Chondrocyte (in vitro differentiated cells): ENCODE data around the gene NOXO1. TPM values are rescaled to one million over a fixed set of nuclear protein-coding genes. Genes with fewer than 3 reads are reported as not detected.

ENCODE experiments used
- DNase-seq: peaks from one replicate; pipeline ENCODE4 v3.0.0; 2021; ENCODE audit warnings: mixed read lengths, low spot score
- H3K27ac Mint-ChIP-seq: one replicate; pipeline ENCODE4 v1.8.0; 2021; ENCODE audit warnings: mild to moderate bottlenecking, moderate library complexity, mixed read lengths; ENCODE audit not compliant: unreplicated experiment
- H3K27me3 Mint-ChIP-seq: 2 replicates; pipeline ENCODE4 v1.8.0; 2021; ENCODE audit warnings: low read depth, mixed read lengths
- H3K36me3 Mint-ChIP-seq: 2 replicates; pipeline ENCODE4 v1.8.0; 2021; ENCODE audit warnings: low read depth, mixed read lengths
- H3K4me1 Mint-ChIP-seq: 2 replicates; pipeline ENCODE4 v1.8.0; 2021; ENCODE audit warnings: low read depth, mild to moderate bottlenecking, mixed read lengths
- H3K4me3 Mint-ChIP-seq: one replicate; pipeline ENCODE4 v1.8.0; 2021; ENCODE audit warnings: mild to moderate bottlenecking, moderate library complexity, mixed read lengths; ENCODE audit not compliant: unreplicated experiment
- H3K9me3 Mint-ChIP-seq: 2 replicates; pipeline ENCODE4 v1.8.0; 2021; ENCODE audit warnings: low read depth, mixed read lengths
- CTCF ChIP-seq: fragments of 200-600 bp; sonication (generic); IDR thresholded peaks from 2 replicates; pipeline ENCODE4 v1.5.0; 2021; ENCODE audit warnings: antibody characterized with exemption, mild to moderate bottlenecking, moderate library complexity
- total RNA-seq: library from RNA; stranded (reverse); gene quantifications from 3 replicates; pipeline ENCODE4 v1.2.1, GENCODE V29; 2021

NOXO1 gene
- total RNA-seq, 1 donor from 2014 or later = 0.25 TPM

GRCh38 chr16:1983544-1984346, 2.5 kb upstream of the NOXO1 start, which contains the start of gene GFER:
GFER (plus strand) TSS chr16:1984193; CDS start chr16:1984219, 26 bp downstream.
- no peaks in the 10 kb centered on the region for H3K9me3 Mint-ChIP-seq
- peaks cover 12% of the 10 kb centered on the region for H3K4me1 Mint-ChIP-seq
- H3K4me3 Mint-ChIP-seq = peak within 1 kb of the TSS; percentile 80
- peak; percentile 75 for TF ChIP-seq CTCF
- DNase-seq = no peak
- peaks cover 3% of the 10 kb centered on the region for H3K36me3 Mint-ChIP-seq
- peaks cover 3% of the 10 kb centered on the region for H3K27me3 Mint-ChIP-seq
- H3K27ac Mint-ChIP-seq = peak within 1 kb of the TSS; percentile 70

- peaks cover 5% of the 10 kb centered on the region for H3K36me3 Mint-ChIP-seq
These were observed 1.8 kb upstream of the NOXO1 start for GRCh38 chr16:1982991-1983543.

GRCh38 chr16:1982013-1982433, 754 bp upstream of the NOXO1 start:
- no peak for TF ChIP-seq CTCF
- H3K36me3 Mint-ChIP-seq = peaks cover 8% of the 10 kb centered on the region
- H3K27ac Mint-ChIP-seq = no peak overlapping the region
- H3K27me3 Mint-ChIP-seq = no peaks in the 10 kb centered on the region
- no peak overlapping the region for H3K4me3 Mint-ChIP-seq
- DNase-seq = no peak
- no peaks in the 10 kb centered on the region for H3K9me3 Mint-ChIP-seq
- H3K4me1 Mint-ChIP-seq = peaks cover 12% of the 10 kb centered on the region

More at GRCh38 chr16:1982991-1983543, 1.8 kb upstream of the NOXO1 start:
- Mint-ChIP-seq H3K27ac (peak overlapping the region; percentile 70), H3K4me3 (peak overlapping the region; percentile 70), H3K9me3 (no peaks in the 10 kb centered on the region), H3K27me3 (no peaks in the 10 kb centered on the region), H3K4me1 (peaks cover 12% of the 10 kb centered on the region)
- no peak for TF ChIP-seq CTCF
- no peak for DNase-seq

GRCh38 chr16:1980770-1981087, 540 bp downstream of the NOXO1 start:
- Mint-ChIP-seq H3K27ac (no peak overlapping the region), H3K27me3 (no peaks in the 10 kb centered on the region), H3K4me3 (no peak overlapping the region), H3K36me3 (peaks cover 12% of the 10 kb centered on the region), H3K4me1 (peaks cover 12% of the 10 kb centered on the region), H3K9me3 (no peaks in the 10 kb centered on the region)
- TF ChIP-seq CTCF = no peak
- DNase-seq = no peak

- H3K27ac Mint-ChIP-seq = no peak overlapping the region
- no peaks in the 10 kb centered on the region for H3K27me3 Mint-ChIP-seq
- H3K9me3 Mint-ChIP-seq = no peaks in the 10 kb centered on the region
- peaks cover 11% of the 10 kb centered on the region for H3K4me1 Mint-ChIP-seq
- H3K36me3 Mint-ChIP-seq = peaks cover 12% of the 10 kb centered on the region
- TF ChIP-seq CTCF = no peak
- DNase-seq = no peak
- no peak overlapping the region for H3K4me3 Mint-ChIP-seq
These were observed 1.1 kb downstream of the NOXO1 start for GRCh38 chr16:1980030-1980769.
